BJ (cell line): ENCODE measurements around the gene FRMD3. TPM values are rescaled to one million over a fixed set of nuclear protein-coding genes. Genes with fewer than 3 reads are reported as not detected.

Experiments
- CTCF ChIA-PET: fragments of 350-600 bp; formaldehyde crosslinking; extraction: SDS; loops from one replicate; lab custom pipeline; 2021; ENCODE audit warnings: antibody characterized with exemption, inconsistent platforms; lab: Yijun Ruan, JAX
- POLR2A ChIA-PET: fragments of 300-600 bp; sonication (Branson Sonifier 250); formaldehyde crosslinking; extraction: SDS; loops from one replicate; lab custom pipeline; 2021; ENCODE audit warnings: antibody characterized with exemption; lab: Charles Lee
- DNase-seq: peaks from one replicate; pipeline ENCODE4 v3.0.0-alpha.2; 2011; ENCODE audit warnings: low read depth
- H3K27me3 ChIP-seq: 2 replicates; pipeline ENCODE4 v1.6.0; 2011; ENCODE audit warnings: low read length; ENCODE audit not compliant: control insufficient read depth, insufficient read depth
- H3K36me3 ChIP-seq: 2 replicates; pipeline ENCODE4 v1.5.1; 2011; ENCODE audit warnings: low read length; ENCODE audit not compliant: control insufficient read depth, insufficient read depth
- H3K4me3 ChIP-seq: 2 replicates; pipeline ENCODE4 v1.5.1; 2011; ENCODE audit warnings: low read depth, mild to moderate bottlenecking, control low read depth, low read length
- polyA plus RNA-seq: library from polyadenylated mRNA; depleted of rRNA; stranded (reverse); fragments of >200 nt; gene quantifications from 2 replicates; pipeline ENCODE4 v1.2.3, GENCODE V29; 2011
- TF ChIP-seq, protein P1 (sequence below): IDR thresholded peaks from 2 replicates; pipeline ENCODE4 v1.5.1; 2011; ENCODE audit warnings: low read depth, mild to moderate bottlenecking, control low read depth, inconsistent platforms, low read length, moderate library complexity; ENCODE audit not compliant: insufficient read depth

The FRMD3 gene
- polyA plus RNA-seq, 1 experiment: 0.10 TPM

DNA sequence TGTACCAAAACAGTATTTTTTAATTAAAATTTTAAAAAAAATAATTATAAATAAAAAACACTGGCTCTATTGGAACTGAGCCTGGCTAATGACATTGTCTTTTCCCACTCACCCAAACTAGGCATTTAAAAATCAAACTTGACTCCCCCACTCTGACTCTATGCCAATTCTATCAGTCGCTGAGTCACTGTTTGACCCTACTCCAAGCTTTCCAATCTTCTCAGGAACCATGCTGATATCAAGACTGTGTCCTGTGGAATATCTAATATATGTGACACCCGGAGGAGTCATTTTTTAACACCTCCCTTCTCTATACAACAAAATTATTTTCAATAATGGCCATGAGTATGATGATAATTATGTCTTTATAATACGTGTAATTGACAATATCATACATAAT, 303.7 kb downstream of the FRMD3 start:
- CTCF ChIA-PET: no interaction called here
- H3K27me3 ChIP-seq: no peaks in the 10 kb centered on the region
- H3K4me3 ChIP-seq: no peak overlapping the region
- POLR2A ChIA-PET: no interaction called here
- H3K36me3 ChIP-seq: no peaks in the 10 kb centered on the region
- TF ChIP-seq, protein P1, sequence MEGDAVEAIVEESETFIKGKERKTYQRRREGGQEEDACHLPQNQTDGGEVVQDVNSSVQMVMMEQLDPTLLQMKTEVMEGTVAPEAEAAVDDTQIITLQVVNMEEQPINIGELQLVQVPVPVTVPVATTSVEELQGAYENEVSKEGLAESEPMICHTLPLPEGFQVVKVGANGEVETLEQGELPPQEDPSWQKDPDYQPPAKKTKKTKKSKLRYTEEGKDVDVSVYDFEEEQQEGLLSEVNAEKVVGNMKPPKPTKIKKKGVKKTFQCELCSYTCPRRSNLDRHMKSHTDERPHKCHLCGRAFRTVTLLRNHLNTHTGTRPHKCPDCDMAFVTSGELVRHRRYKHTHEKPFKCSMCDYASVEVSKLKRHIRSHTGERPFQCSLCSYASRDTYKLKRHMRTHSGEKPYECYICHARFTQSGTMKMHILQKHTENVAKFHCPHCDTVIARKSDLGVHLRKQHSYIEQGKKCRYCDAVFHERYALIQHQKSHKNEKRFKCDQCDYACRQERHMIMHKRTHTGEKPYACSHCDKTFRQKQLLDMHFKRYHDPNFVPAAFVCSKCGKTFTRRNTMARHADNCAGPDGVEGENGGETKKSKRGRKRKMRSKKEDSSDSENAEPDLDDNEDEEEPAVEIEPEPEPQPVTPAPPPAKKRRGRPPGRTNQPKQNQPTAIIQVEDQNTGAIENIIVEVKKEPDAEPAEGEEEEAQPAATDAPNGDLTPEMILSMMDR: no peak
- no peak for DNase-seq

DNA sequence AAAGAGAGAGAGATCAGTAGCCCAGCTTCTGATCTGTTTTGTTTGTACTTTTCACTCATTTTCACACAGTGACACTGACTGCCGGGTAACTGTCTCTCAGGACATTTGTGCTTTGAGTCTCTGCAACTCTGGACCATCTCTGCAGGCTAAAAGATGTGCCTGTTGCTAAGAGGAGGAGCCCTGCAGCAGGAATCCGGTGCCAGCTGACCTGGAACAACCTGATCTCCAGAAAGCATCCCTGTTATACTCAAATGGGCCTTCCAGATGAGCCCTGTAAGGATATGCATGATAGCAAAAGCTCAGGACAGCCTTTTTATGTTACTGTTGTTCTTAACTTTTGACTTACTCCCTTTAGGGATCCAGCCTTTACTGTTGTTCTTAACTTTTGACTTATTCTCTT, 304.6 kb downstream of the FRMD3 start:
- ChIA-PET CTCF (interaction anchor here (1.0 kb wide), 1 partner anchor 34 kb away, joined by 3 read pairs; no protein-coding TSS in a partner anchor), POLR2A (no interaction called here)
- DNase-seq: no peak
- Histone ChIP-seq H3K36me3 (no peaks in the 10 kb centered on the region), H3K27me3 (no peaks in the 10 kb centered on the region), H3K4me3 (no peak overlapping the region)
- TF ChIP-seq, protein P1: no peak

DNA sequence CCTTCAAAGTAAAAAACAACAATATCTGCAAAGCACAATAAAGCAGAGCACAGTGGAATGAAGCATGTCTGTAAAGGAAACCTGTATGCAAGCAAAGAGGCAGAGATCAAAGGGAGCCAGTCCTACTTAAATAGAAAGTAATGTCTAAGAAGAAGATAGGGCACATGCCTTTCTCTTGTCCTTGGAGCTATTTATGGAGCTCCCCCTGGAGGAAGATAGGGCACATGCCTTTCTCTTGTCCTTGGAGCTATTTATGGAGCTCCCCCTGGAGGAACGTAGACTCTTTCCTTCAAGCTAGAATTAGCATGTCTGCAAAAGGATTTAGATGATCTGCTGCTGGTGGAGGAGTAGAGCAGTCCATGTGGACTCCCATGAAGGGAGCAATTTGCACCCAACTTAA, 307.2 kb downstream of the FRMD3 start:
- no peaks in the 10 kb centered on the region for H3K36me3 ChIP-seq
- TF ChIP-seq, protein P1: no peak
- H3K4me3 ChIP-seq: no peak overlapping the region
- H3K27me3 ChIP-seq: no peaks in the 10 kb centered on the region
- DNase-seq: no peak
- POLR2A ChIA-PET: no interaction called here
- CTCF ChIA-PET: no interaction called here

DNA sequence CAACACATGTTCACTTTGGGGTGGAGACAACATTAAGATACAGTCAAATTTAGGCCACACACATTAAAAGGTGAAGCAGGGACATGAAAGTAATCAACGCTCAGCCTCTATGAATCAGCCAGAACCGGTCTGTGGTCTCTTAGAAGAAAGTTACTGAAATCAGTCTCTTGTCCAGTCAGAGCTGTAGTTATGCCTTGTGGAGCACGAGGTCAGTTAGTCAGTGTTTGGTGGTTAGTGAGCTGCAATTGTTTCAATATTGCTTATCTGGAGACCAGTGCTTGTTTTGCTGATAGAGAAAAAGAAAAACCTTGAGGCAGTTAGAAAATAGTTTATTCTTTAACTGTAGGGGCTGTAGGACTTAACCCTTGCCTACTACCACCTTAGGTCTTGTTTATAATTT, 317.5 kb downstream of the FRMD3 start:
- ChIA-PET POLR2A (no interaction called here), CTCF (interaction anchor here (0.9 kb wide), 1 partner anchor 23 kb away, joined by 3 read pairs; no protein-coding TSS in a partner anchor)
- TF ChIP-seq, protein P1: no peak
- Histone ChIP-seq H3K36me3 (no peaks in the 10 kb centered on the region), H3K27me3 (0 out of 2 replicates have a peak, but pooled peaks cover 2% of the 10 kb centered on the region), H3K4me3 (no peak overlapping the region)
- DNase-seq: peak; percentile 17

DNA sequence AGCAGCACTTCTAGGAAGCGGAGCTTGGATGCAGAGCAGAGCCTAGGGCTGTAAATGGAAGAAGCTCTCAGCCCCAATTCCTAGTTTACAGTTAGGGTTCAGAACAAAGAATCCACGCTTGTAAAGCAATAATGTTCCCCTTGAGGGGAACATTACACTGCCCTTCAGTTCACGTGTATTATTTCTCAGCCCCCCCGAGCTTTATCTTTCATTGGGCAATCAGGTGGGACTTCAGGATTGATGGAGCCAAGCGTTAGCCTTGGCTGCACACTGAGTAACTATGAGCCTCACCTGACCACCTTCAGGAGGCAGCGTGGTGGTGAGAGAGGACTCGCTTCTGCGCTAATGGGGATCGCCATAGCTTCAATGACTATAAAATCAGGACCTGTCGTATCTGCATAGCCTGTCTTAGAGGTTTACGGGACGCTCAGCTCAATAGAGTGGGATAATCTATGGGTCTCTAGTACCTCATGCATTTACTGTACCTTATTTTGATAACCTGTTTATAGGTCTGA, 318.2 kb downstream of the FRMD3 start:
- 0 out of 2 replicates have a peak, but pooled peaks cover 2% of the 10 kb centered on the region for H3K27me3 ChIP-seq
- ChIA-PET POLR2A (no interaction called here), CTCF (no interaction called here)
- H3K4me3 ChIP-seq: peak overlapping the region; percentile 34
- no peak for DNase-seq
- H3K36me3 ChIP-seq: no peaks in the 10 kb centered on the region
- TF ChIP-seq, protein P1: no peak
